GM23338 (cell line): ENCODE data around the gene ZNF641. TPM values are rescaled to one million over a fixed set of nuclear protein-coding genes. Genes with fewer than 3 reads are reported as not detected.

Source experiments
- ATAC-seq: fragments of 200-7000 bp; cut with Tn5 transposase; 3 replicates; pipeline ENCODE4 v1.9.1; 2020
- DNase-seq: peaks from one replicate; pipeline ENCODE4 v3.0.0-alpha.2; 2015; ENCODE audit warnings: low spot score
- H2AFZ ChIP-seq: fragments of 200-600 bp; sonication (generic); 2 replicates; pipeline ENCODE4 v1.8.0; 2016; ENCODE audit warnings: antibody characterized with exemption, mild to moderate bottlenecking, moderate library complexity
- H3F3A ChIP-seq: fragments of 200-600 bp; sonication (generic); replicated peaks from 2 replicates; pipeline ENCODE4 v1.8.0; 2017; ENCODE audit warnings: antibody characterized with exemption, mixed run types, low read depth
- H3K27ac ChIP-seq: fragments of 200-600 bp; sonication (generic); 2 replicates; pipeline ENCODE4 v1.6.1; 2016; ENCODE audit warnings: low read depth
- H3K27me3 ChIP-seq: fragments of 200-600 bp; sonication (generic); 2 replicates; pipeline ENCODE4 v1.8.0; 2016; ENCODE audit warnings: mild to moderate bottlenecking, mixed run types, moderate library complexity; ENCODE audit not compliant: insufficient read depth
- H3K36me3 ChIP-seq: fragments of 200-600 bp; sonication (generic); 2 replicates; pipeline ENCODE4 v1.8.0; 2016; ENCODE audit warnings: mild to moderate bottlenecking; ENCODE audit not compliant: insufficient read depth
- H3K4me1 ChIP-seq: fragments of 200-600 bp; sonication (generic); 2 replicates; pipeline ENCODE4 v1.8.0; 2016; ENCODE audit warnings: mild to moderate bottlenecking, moderate library complexity; ENCODE audit not compliant: insufficient read depth
- H3K4me2 ChIP-seq: fragments of 200-600 bp; sonication (generic); 2 replicates; pipeline ENCODE4 v1.7.1; 2017; ENCODE audit warnings: mixed run types
- H3K4me3 ChIP-seq: fragments of 200-600 bp; sonication (generic); 2 replicates; pipeline ENCODE4 v1.6.1; 2016; ENCODE audit warnings: mixed run types
- H3K79me2 ChIP-seq: fragments of 200-600 bp; sonication (generic); replicated peaks from 2 replicates; pipeline ENCODE4 v1.8.0; 2017; ENCODE audit warnings: mild to moderate bottlenecking; ENCODE audit not compliant: insufficient read depth
- H3K9me2 ChIP-seq: fragments of 200-600 bp; sonication (generic); 2 replicates; pipeline ENCODE4 v1.8.0; 2017; ENCODE audit not compliant: insufficient read depth
- H4K20me1 ChIP-seq: fragments of 200-600 bp; sonication (generic); replicated peaks from 2 replicates; pipeline ENCODE4 v1.8.0; 2017; ENCODE audit warnings: mild to moderate bottlenecking; ENCODE audit not compliant: insufficient read depth
- H3K27ac Mint-ChIP-seq: 2 replicates; pipeline ENCODE4 v1.8.0; 2020; ENCODE audit warnings: inconsistent platforms, mild to moderate bottlenecking, moderate library complexity, mixed read lengths
- H3K27me3 Mint-ChIP-seq: 3 replicates; pipeline ENCODE4 v1.8.0; 2022; ENCODE audit warnings: low read depth, mild to moderate bottlenecking, moderate library complexity, mixed read lengths, inconsistent platforms; ENCODE audit not compliant: insufficient read depth, poor library complexity
- H3K36me3 Mint-ChIP-seq: 3 replicates; pipeline ENCODE4 v1.8.0; 2021; ENCODE audit warnings: low read depth, mild to moderate bottlenecking, inconsistent platforms, moderate library complexity, mixed read lengths
- H3K4me1 Mint-ChIP-seq: 3 replicates; pipeline ENCODE4 v1.8.0; 2020; ENCODE audit warnings: mild to moderate bottlenecking, inconsistent platforms, mixed read lengths
- H3K4me3 Mint-ChIP-seq: 3 replicates; pipeline ENCODE4 v1.8.0; 2021; ENCODE audit warnings: moderate library complexity, mild to moderate bottlenecking, inconsistent platforms, mixed read lengths
- H3K9me3 Mint-ChIP-seq: 3 replicates; pipeline ENCODE4 v1.8.0; 2020; ENCODE audit warnings: moderate library complexity, mild to moderate bottlenecking, inconsistent platforms, mixed read lengths
- EZH2 ChIP-seq: fragments of 200-600 bp; sonication (generic); IDR thresholded peaks from one replicate; pipeline ENCODE4 v1.8.0; 2017; ENCODE audit warnings: antibody characterized with exemption, mild to moderate bottlenecking, low read depth; ENCODE audit not compliant: unreplicated experiment
- EZH2phosphoT487 ChIP-seq: fragments of 200-600 bp; sonication (generic); IDR thresholded peaks from one replicate; pipeline ENCODE4 v1.8.1; 2018; ENCODE audit warnings: antibody characterized with exemption; ENCODE audit not compliant: unreplicated experiment
- JUNB ChIP-seq: IDR thresholded peaks from one replicate; pipeline ENCODE4 v1.6.1; 2016; ENCODE audit warnings: antibody characterized with exemption; ENCODE audit not compliant: unreplicated experiment
- NANOG ChIP-seq: IDR thresholded peaks from 2 replicates; pipeline ENCODE4 v1.6.1; 2016; ENCODE audit warnings: antibody characterized with exemption, borderline replicate concordance
- STAT1 ChIP-seq: IDR thresholded peaks from one replicate; pipeline ENCODE4 v1.6.1; 2016; ENCODE audit warnings: antibody characterized with exemption; ENCODE audit not compliant: unreplicated experiment
- ZNF114 ChIP-seq: fragments of 250-450 bp; sonication (Bioruptor Pico); IDR thresholded peaks from 2 replicates; pipeline ENCODE4 v1.5.0; 2020; ENCODE audit warnings: mild to moderate bottlenecking, moderate library complexity
- ZNF331 ChIP-seq: fragments of 250-450 bp; sonication (Bioruptor Pico); IDR thresholded peaks from 2 replicates; pipeline ENCODE4 v1.5.0; 2020; ENCODE audit warnings: low read depth, mild to moderate bottlenecking, moderate library complexity
- polyA plus RNA-seq: library from polyadenylated mRNA; unstranded; fragments of >200 nt; fragmentation: Nextera tagmentation; extraction: Ambion mirVana; gene quantifications from 2 replicates; pipeline ENCODE4 v1.2.1, GENCODE V29; 2016
- total RNA-seq: library from RNA; depleted of rRNA; stranded (reverse); fragments of >200 nt; shearing (Covaris generic); gene quantifications from 2 replicates; pipeline ENCODE4 v1.2.3, GENCODE V29; 2014
- TF ChIP-seq, protein P1 (sequence below), 2 experiments: fragments of 200-600 bp in 1 of 2; sonication (generic) in 1 of 2; conservative IDR thresholded peaks; 2 replicates each; pipeline versions ENCODE4 v1.5.1 to v1.6.1; 2016 to 2017; ENCODE audit warnings: antibody characterized with exemption in 2 of 2, low read depth in 2 of 2, mild to moderate bottlenecking in 2 of 2, moderate library complexity in 1 of 2
- TF ChIP-seq, protein P2 (sequence below): fragments of 250-450 bp; sonication (Bioruptor Pico); IDR thresholded peaks from 2 replicates; pipeline ENCODE4 v1.5.0; 2020; ENCODE audit warnings: mild to moderate bottlenecking, moderate library complexity
- TF ChIP-seq, protein P3 (sequence below): IDR thresholded peaks from 2 replicates; pipeline ENCODE4 v1.6.1; 2016; ENCODE audit warnings: antibody characterized with exemption

ZNF641 gene
- total and polyA plus RNA-seq, 2 experiments from 2014 or later: 1.4 to 7.2 TPM

DNA sequence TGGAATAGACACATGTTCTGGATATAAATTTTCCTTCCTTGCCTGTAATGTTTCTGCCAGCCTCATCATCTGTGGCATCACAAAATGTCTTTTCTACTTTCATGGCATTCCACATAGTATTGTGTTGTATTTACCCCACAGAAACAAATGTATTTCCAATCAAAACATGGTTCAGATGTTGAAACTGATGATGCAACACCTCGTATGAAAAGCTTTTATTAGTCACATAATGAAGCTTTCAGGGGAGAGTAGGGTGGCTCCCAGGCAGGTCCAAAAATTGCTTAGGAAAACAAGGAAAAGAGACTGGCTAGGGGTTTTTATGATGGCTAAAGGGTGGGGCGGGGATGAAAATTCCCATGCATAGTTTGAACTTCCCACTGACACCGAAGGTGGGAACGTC is 29.1 kb upstream of the ZNF641 start:
- no peak for DNase-seq
- no peak for ATAC-seq
- H3K4me2 ChIP-seq: no peak overlapping the region
- no peak overlapping the region for H3K27ac Mint-ChIP-seq
- H3K36me3 Mint-ChIP-seq: no peaks in the 10 kb centered on the region
- no peaks in the 10 kb centered on the region for H3K79me2 ChIP-seq
- no peaks in the 10 kb centered on the region for H4K20me1 ChIP-seq
- no peaks in the 10 kb centered on the region for H3F3A ChIP-seq
- no peaks in the 10 kb centered on the region for H3K4me1 ChIP-seq
- H3K36me3 ChIP-seq: no peaks in the 10 kb centered on the region
- no peak overlapping the region for H3K4me3 Mint-ChIP-seq
- 0 out of 2 replicates have a peak, but pooled peaks cover 17% of the 10 kb centered on the region for H3K9me2 ChIP-seq
- no peaks in the 10 kb centered on the region for H3K4me1 Mint-ChIP-seq
- no peak overlapping the region for H2AFZ ChIP-seq
- no peak overlapping the region for H3K4me3 ChIP-seq
- TF ChIP-seq JUNB (no peak), STAT1 (no peak), ZNF114 (no peak), NANOG (no peak), EZH2phosphoT487 (no peak), EZH2 (no peak), ZNF331 (CRISPR knock-in tag) (no peak)
- TF ChIP-seq, protein P1, sequence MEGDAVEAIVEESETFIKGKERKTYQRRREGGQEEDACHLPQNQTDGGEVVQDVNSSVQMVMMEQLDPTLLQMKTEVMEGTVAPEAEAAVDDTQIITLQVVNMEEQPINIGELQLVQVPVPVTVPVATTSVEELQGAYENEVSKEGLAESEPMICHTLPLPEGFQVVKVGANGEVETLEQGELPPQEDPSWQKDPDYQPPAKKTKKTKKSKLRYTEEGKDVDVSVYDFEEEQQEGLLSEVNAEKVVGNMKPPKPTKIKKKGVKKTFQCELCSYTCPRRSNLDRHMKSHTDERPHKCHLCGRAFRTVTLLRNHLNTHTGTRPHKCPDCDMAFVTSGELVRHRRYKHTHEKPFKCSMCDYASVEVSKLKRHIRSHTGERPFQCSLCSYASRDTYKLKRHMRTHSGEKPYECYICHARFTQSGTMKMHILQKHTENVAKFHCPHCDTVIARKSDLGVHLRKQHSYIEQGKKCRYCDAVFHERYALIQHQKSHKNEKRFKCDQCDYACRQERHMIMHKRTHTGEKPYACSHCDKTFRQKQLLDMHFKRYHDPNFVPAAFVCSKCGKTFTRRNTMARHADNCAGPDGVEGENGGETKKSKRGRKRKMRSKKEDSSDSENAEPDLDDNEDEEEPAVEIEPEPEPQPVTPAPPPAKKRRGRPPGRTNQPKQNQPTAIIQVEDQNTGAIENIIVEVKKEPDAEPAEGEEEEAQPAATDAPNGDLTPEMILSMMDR (conservative IDR thresholded peaks at IDR 0.05; ENCODE audit: low read depth in 2 of 2): no peak
- TF ChIP-seq, protein P2, sequence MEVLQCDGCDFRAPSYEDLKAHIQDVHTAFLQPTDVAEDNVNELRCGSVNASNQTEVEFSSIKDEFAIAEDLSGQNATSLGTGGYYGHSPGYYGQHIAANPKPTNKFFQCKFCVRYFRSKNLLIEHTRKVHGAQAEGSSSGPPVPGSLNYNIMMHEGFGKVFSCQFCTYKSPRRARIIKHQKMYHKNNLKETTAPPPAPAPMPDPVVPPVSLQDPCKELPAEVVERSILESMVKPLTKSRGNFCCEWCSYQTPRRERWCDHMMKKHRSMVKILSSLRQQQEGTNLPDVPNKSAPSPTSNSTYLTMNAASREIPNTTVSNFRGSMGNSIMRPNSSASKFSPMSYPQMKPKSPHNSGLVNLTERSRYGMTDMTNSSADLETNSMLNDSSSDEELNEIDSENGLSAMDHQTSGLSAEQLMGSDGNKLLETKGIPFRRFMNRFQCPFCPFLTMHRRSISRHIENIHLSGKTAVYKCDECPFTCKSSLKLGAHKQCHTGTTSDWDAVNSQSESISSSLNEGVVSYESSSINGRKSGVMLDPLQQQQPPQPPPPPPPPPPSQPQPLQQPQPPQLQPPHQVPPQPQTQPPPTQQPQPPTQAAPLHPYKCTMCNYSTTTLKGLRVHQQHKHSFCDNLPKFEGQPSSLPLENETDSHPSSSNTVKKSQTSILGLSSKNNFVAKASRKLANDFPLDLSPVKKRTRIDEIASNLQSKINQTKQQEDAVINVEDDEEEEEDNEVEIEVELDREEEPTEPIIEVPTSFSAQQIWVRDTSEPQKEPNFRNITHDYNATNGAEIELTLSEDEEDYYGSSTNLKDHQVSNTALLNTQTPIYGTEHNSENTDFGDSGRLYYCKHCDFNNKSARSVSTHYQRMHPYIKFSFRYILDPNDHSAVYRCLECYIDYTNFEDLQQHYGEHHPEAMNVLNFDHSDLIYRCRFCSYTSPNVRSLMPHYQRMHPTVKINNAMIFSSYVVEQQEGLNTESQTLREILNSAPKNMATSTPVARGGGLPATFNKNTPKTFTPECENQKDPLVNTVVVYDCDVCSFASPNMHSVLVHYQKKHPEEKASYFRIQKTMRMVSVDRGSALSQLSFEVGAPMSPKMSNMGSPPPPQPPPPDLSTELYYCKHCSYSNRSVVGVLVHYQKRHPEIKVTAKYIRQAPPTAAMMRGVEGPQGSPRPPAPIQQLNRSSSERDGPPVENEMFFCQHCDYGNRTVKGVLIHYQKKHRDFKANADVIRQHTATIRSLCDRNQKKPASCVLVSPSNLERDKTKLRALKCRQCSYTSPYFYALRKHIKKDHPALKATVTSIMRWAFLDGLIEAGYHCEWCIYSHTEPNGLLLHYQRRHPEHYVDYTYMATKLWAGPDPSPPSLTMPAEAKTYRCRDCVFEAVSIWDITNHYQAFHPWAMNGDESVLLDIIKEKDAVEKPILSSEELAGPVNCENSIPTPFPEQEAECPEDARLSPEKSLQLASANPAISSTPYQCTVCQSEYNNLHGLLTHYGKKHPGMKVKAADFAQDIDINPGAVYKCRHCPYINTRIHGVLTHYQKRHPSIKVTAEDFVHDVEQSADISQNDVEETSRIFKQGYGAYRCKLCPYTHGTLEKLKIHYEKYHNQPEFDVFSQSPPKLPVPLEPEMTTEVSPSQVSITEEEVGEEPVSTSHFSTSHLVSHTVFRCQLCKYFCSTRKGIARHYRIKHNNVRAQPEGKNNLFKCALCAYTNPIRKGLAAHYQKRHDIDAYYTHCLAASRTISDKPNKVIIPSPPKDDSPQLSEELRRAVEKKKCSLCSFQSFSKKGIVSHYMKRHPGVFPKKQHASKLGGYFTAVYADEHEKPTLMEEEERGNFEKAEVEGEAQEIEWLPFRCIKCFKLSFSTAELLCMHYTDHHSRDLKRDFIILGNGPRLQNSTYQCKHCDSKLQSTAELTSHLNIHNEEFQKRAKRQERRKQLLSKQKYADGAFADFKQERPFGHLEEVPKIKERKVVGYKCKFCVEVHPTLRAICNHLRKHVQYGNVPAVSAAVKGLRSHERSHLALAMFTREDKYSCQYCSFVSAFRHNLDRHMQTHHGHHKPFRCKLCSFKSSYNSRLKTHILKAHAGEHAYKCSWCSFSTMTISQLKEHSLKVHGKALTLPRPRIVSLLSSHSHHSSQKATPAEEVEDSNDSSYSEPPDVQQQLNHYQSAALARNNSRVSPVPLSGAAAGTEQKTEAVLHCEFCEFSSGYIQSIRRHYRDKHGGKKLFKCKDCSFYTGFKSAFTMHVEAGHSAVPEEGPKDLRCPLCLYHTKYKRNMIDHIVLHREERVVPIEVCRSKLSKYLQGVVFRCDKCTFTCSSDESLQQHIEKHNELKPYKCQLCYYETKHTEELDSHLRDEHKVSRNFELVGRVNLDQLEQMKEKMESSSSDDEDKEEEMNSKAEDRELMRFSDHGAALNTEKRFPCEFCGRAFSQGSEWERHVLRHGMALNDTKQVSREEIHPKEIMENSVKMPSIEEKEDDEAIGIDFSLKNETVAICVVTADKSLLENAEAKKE (CRISPR knock-in tag): no peak
- TF ChIP-seq, protein P3, sequence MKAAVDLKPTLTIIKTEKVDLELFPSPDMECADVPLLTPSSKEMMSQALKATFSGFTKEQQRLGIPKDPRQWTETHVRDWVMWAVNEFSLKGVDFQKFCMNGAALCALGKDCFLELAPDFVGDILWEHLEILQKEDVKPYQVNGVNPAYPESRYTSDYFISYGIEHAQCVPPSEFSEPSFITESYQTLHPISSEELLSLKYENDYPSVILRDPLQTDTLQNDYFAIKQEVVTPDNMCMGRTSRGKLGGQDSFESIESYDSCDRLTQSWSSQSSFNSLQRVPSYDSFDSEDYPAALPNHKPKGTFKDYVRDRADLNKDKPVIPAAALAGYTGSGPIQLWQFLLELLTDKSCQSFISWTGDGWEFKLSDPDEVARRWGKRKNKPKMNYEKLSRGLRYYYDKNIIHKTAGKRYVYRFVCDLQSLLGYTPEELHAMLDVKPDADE: no peak
- H3K27ac ChIP-seq: no peak overlapping the region
- peaks cover 3% of the 10 kb centered on the region for H3K27me3 Mint-ChIP-seq
- no peaks in the 10 kb centered on the region; the same call in 1 of the 2 replicates for H3K27me3 ChIP-seq
- H3K9me3 Mint-ChIP-seq: no peaks in the 10 kb centered on the region
